Pancreas (tissue), 10 donors: ENCODE results near the gene KRTAP10-4. TPM values are rescaled to one million over a fixed set of nuclear protein-coding genes. Genes with fewer than 3 reads are reported as not detected.

Experiments used
- ATAC-seq, 4 donors: fragments of 200-7000 bp; cut with Tn5 transposase; one replicate each; pipeline versions ENCODE4 v1.8.0 to v1.9.1; 2020; ENCODE audit warnings: mild to moderate bottlenecking in 4 of 4, moderate library complexity in 4 of 4
- DNase-seq, 6 donors: peaks; one replicate each; pipeline ENCODE4 v3.0.0-alpha.2; 2020
- FAIRE-seq: peaks from 2 replicates; lab custom pipeline; 2012; peaks lifted over from hg19 to GRCh38; lab: Jason Lieb, UNC
- H3K27ac ChIP-seq, 4 donors: fragments of 200-600 bp; sonication (generic); 1 replicate in 3 of 4; 2 replicates in 1 of 4; pipeline versions ENCODE4 v1.5.0 to v1.8.0; 2020
- H3K27me3 ChIP-seq, 4 donors: fragments of 200-600 bp; one replicate each; pipeline ENCODE4 v1.8.0; 2021
- H3K36me3 ChIP-seq, 3 donors: fragments of 200-600 bp; sonication (generic) in 1 of 3; one replicate each; pipeline versions ENCODE4 v1.5.0 to v1.8.0; 2020 to 2021
- H3K4me1 ChIP-seq, 3 donors: fragments of 200-600 bp; one replicate each; pipeline ENCODE4 v1.8.0; 2021
- H3K4me3 ChIP-seq, 4 donors: fragments of 200-600 bp; sonication (generic) in 2 of 4; one replicate each; pipeline versions ENCODE4 v1.5.0 to v1.8.0; 2020 to 2021
- H3K9me3 ChIP-seq, 4 donors: fragments of 200-600 bp; one replicate each; pipeline ENCODE4 v1.8.0; 2021
- CTCF ChIP-seq, 4 donors: fragments of 200-600 bp; sonication (generic) in 3 of 4; IDR thresholded peaks; one replicate each; pipeline versions ENCODE4 v1.5.0 to v1.8.0; 2021; ENCODE audit warnings: antibody characterized with exemption in 4 of 4
- WGBS, 2 donors: extraction: QIAGEN DNeasy Blood & Tissue Kit; methylation state at CpG; one replicate each; pipeline ENCODE4 v1.1.7; 2013; 5-methylcytosine and 5-hydroxymethylcytosine counted together
- intact Hi-C, 3 donors: fragments of 100-400 bp; cut with DNase I; formaldehyde crosslinking; loops; one replicate each; pipeline versions ENCODE4 v1.11.1 to v1.14.2; 2022
- polyA plus RNA-seq, 2 donors: library from polyadenylated mRNA; stranded (reverse); fragments of 200-250 nt; gene quantifications; one replicate each; pipeline ENCODE4 v1.2.3, GENCODE V29; 2013
- total RNA-seq, 6 donors: library from RNA; stranded (reverse); fragmentation: NEBNext Ultra II Directional in 4 of 6; extraction: Animal tissue kit (Norgen Biotek cat#: 25700) in 4 of 6; gene quantifications; one replicate each; pipeline versions ENCODE4 v1.2.1 to v1.2.4, GENCODE V29; 2021 to 2023
- donor health status: healthy with polysubstance abuse.
- donor health status: DM: no; HTN: no; CAD: no; lungs with moderate emphysema.
- donor health status: DM: no; HTN: no; CAD: no.
- donor health status: control.
- donor health status: control.
- donor health status: Bipolar disorder and iron deficiency.
- donor health status: DM: yes; HTN: yes; CAD: no.
- donor health status: DM: no; HTN: no; CAD: no.
- donor health status: DM: no; HTN: no; CAD: no.
- donor health status: DM: yes; HTN: yes; CAD: no.

KRTAP10-4 gene
- total and polyA plus RNA-seq, 8 donors: not detected

- H3K4me1 ChIP-seq: no peaks in the 10 kb centered on the region
- WGBS, 2 donors: 76 to 86% methylated on average over 37 of the region's 37 CpGs
- DNase-seq: peak in 1 of 6 donors; percentile 18
- no peak overlapping the region for H3K4me3 ChIP-seq
- FAIRE-seq: no peak
- ATAC-seq: no peak
- no peaks in the 10 kb centered on the region for H3K36me3 ChIP-seq
- TF ChIP-seq CTCF (IDR thresholded peaks at IDR 0.05): no peak
- intact Hi-C loops: no loop called here
- no peaks in the 10 kb centered on the region for H3K27me3 ChIP-seq
- H3K9me3 ChIP-seq: no peaks in the 10 kb centered on the region
- no peak overlapping the region for H3K27ac ChIP-seq
Measured at GRCh38 chr21:44527156-44527982, 46.2 kb upstream of the KRTAP10-4 start.

- FAIRE-seq (no peak), ATAC-seq (no peak), DNase-seq (peak in 2 of 6 donors; percentile 23 to 51)
- no peaks in the 10 kb centered on the region for H3K4me1 ChIP-seq
- H3K9me3 ChIP-seq: no peaks in the 10 kb centered on the region
- no peak for TF ChIP-seq CTCF (IDR thresholded peaks at IDR 0.05)
- intact Hi-C loops: no loop called here
- no peak overlapping the region for H3K27ac ChIP-seq
- 65 to 76% methylated on average over 18 of the region's 18 CpGs for WGBS, 2 donors
- H3K36me3 ChIP-seq: no peaks in the 10 kb centered on the region
- H3K4me3 ChIP-seq: no peak overlapping the region
- H3K27me3 ChIP-seq: no peaks in the 10 kb centered on the region
Measured at GRCh38 chr21:44527983-44528633, 45.4 kb upstream of the KRTAP10-4 start.

- Histone ChIP-seq H3K4me3 (no peak overlapping the region), H3K4me1 (no peaks in the 10 kb centered on the region), H3K36me3 (no peaks in the 10 kb centered on the region), H3K27me3 (no peaks in the 10 kb centered on the region), H3K9me3 (no peaks in the 10 kb centered on the region), H3K27ac (no peak overlapping the region)
- no peak for FAIRE-seq
- TF ChIP-seq CTCF (IDR thresholded peaks at IDR 0.05): no peak
- no peak for DNase-seq
- no peak for ATAC-seq
- intact Hi-C loops: no loop called here
- 74 to 84% methylated on average over 10 of the region's 10 CpGs for WGBS, 2 donors
Measured at GRCh38 chr21:44528634-44528995, 44.9 kb upstream of the KRTAP10-4 start.

GRCh38 chr21:44529011-44529421 is 44.5 kb upstream of the KRTAP10-4 start:
- no peak for FAIRE-seq

More at GRCh38 chr21:44529011-44529421, 44.5 kb upstream of the KRTAP10-4 start:
- Histone ChIP-seq H3K4me1 (no peaks in the 10 kb centered on the region), H3K27me3 (no peaks in the 10 kb centered on the region), H3K4me3 (no peak overlapping the region), H3K36me3 (no peaks in the 10 kb centered on the region), H3K9me3 (no peaks in the 10 kb centered on the region), H3K27ac (no peak overlapping the region)
- TF ChIP-seq CTCF (IDR thresholded peaks at IDR 0.05): no peak
- WGBS, 2 donors: 70 to 82% methylated on average over 17 of the region's 17 CpGs
- DNase-seq (peak in 1 of 6 donors; percentile 41), ATAC-seq (no peak)
- intact Hi-C loops: no loop called here
